MCF 10A (cell line): ENCODE data around the gene CCDC13. TPM values are rescaled to one million over a fixed set of nuclear protein-coding genes. Genes with fewer than 3 reads are reported as not detected.

Experiments used
- BruUV-seq: library from RNA; stranded (reverse); fragments of 400-500 nt; replicated peaks from 2 replicates; lab custom pipeline; 2021; lab: Mats Ljungman, UMichigan
- CTCF ChIA-PET: fragments of 300-600 bp; sonication (Branson Sonifier 250); formaldehyde crosslinking; extraction: SDS; loops from one replicate; lab custom pipeline; 2021; ENCODE audit warnings: antibody characterized with exemption, inconsistent platforms; lab: Yijun Ruan, JAX
- POLR2A ChIA-PET: fragments of 300-600, 350-650 bp; sonication (Branson Sonifier 250); formaldehyde crosslinking; extraction: SDS; loops from one replicate; lab custom pipeline; 2020; ENCODE audit warnings: antibody characterized with exemption, inconsistent platforms; lab: Yijun Ruan, JAX
- DNase-seq: peaks from one replicate; pipeline ENCODE4 v3.0.0-alpha.2; 2018; ENCODE audit not compliant: unreplicated experiment
- H3K27ac Mint-ChIP-seq: one replicate; pipeline ENCODE4 v1.8.0; 2022; ENCODE audit warnings: mild to moderate bottlenecking, low read depth, mixed read lengths; ENCODE audit not compliant: unreplicated experiment
- H3K27me3 Mint-ChIP-seq: one replicate; pipeline ENCODE4 v1.8.0; 2022; ENCODE audit warnings: mixed read lengths; ENCODE audit not compliant: insufficient read depth, unreplicated experiment
- H3K36me3 Mint-ChIP-seq: one replicate; pipeline ENCODE4 v1.8.0; 2022; ENCODE audit warnings: mild to moderate bottlenecking, moderate library complexity, mixed read lengths; ENCODE audit not compliant: insufficient read depth, unreplicated experiment
- H3K4me1 Mint-ChIP-seq: one replicate; pipeline ENCODE4 v1.8.0; 2022; ENCODE audit warnings: mixed read lengths; ENCODE audit not compliant: insufficient read depth, unreplicated experiment
- H3K4me3 Mint-ChIP-seq: one replicate; pipeline ENCODE4 v1.8.0; 2022; ENCODE audit warnings: mild to moderate bottlenecking, moderate library complexity, mixed read lengths; ENCODE audit not compliant: unreplicated experiment
- H3K9me3 Mint-ChIP-seq: one replicate; pipeline ENCODE4 v1.8.0; 2022; ENCODE audit warnings: mixed read lengths; ENCODE audit not compliant: unreplicated experiment
- CTCF ChIP-seq: fragments of 200-600 bp; IDR thresholded peaks from one replicate; pipeline ENCODE4 v1.8.0; 2022; ENCODE audit warnings: antibody characterized with exemption, mild to moderate bottlenecking; ENCODE audit not compliant: unreplicated experiment
- intact Hi-C: fragments of 100-400 bp; cut with micrococcal nuclease; formaldehyde crosslinking; loops from 2 replicates; pipeline ENCODE4 v1.14.1; 2022
- total RNA-seq: library from RNA; stranded (reverse); gene quantifications from 2 replicates; pipeline ENCODE4 v1.2.3, GENCODE V29; 2022

Gene CCDC13
- total RNA-seq, 1 experiment from 2014 or later: 1.1 TPM

GRCh38 chr3:42780398-42780797, 7.3 kb upstream of the CCDC13 start:
- H3K4me1 Mint-ChIP-seq: peaks cover 42% of the 10 kb centered on the region
- H3K4me3 Mint-ChIP-seq: no peak overlapping the region
- DNase-seq: no peak
- ChIA-PET POLR2A (interaction anchor here (0.6 to 3.6 kb wide), 15 partner anchors 11 to 839 kb away, joined by 3 to 51 read pairs (median 5); partner anchors contain the start of gene HIGD1A), CTCF (interaction anchor here (0.7 to 5.8 kb wide), 30 partner anchors 10 to 570 kb away, joined by 3 to 57 read pairs (median 5); partner anchors contain the start of genes CYP8B1, HIGD1A and NKTR)
- no TSS peak for BruUV-seq
- peaks cover 53% of the 10 kb centered on the region for H3K36me3 Mint-ChIP-seq
- H3K27me3 Mint-ChIP-seq: no peaks in the 10 kb centered on the region
- TF ChIP-seq CTCF: no peak
- intact Hi-C loops: loop anchor here (2.0 kb wide), 1 partner anchor 50 kb away; no protein-coding TSS in a partner anchor
- H3K9me3 Mint-ChIP-seq: no peaks in the 10 kb centered on the region
- peak overlapping the region; percentile 97 for H3K27ac Mint-ChIP-seq

GRCh38 chr3:42778644-42779043, 5.6 kb upstream of the CCDC13 start:
- no TSS peak for BruUV-seq
- Mint-ChIP-seq H3K4me3 (peak overlapping the region; percentile 54), H3K27ac (peak overlapping the region; percentile 97), H3K9me3 (no peaks in the 10 kb centered on the region), H3K36me3 (peaks cover 48% of the 10 kb centered on the region), H3K27me3 (no peaks in the 10 kb centered on the region), H3K4me1 (peaks cover 40% of the 10 kb centered on the region)
- DNase-seq: peak; percentile 63
- ChIA-PET POLR2A (interaction anchor here (0.8 to 3.6 kb wide), 17 partner anchors 8 to 197 kb away, joined by 3 to 51 read pairs (median 4); partner anchors contain the start of genes HIGD1A and SEC22C), CTCF (interaction anchor here (0.6 to 5.8 kb wide), 15 partner anchors 9 to 227 kb away, joined by 3 to 57 read pairs (median 6); partner anchors contain the start of genes ACKR2 and HIGD1A)
- intact Hi-C loops: no loop called here
- TF ChIP-seq CTCF: no peak

- Mint-ChIP-seq H3K27ac (no peak overlapping the region), H3K27me3 (no peaks in the 10 kb centered on the region)
- POLR2A ChIA-PET: interaction anchor here (0.7 to 1.4 kb wide), 2 partner anchors 8 to 30 kb away, joined by 3 read pairs; no protein-coding TSS in a partner anchor
Observed at GRCh38 chr3:42773409-42773751, 327 bp upstream of the CCDC13 start.

GRCh38 chr3:42771271-42771670, 1.8 kb downstream of the CCDC13 start:
- Mint-ChIP-seq H3K4me1 (no peaks in the 10 kb centered on the region), H3K9me3 (no peaks in the 10 kb centered on the region), H3K27ac (no peak overlapping the region), H3K36me3 (peaks cover 15% of the 10 kb centered on the region), H3K27me3 (no peaks in the 10 kb centered on the region), H3K4me3 (no peak overlapping the region)
- intact Hi-C loops: no loop called here
- ChIA-PET POLR2A (no interaction called here), CTCF (interaction anchor here (0.6 to 1.9 kb wide), 3 partner anchors 8 to 529 kb away, joined by 3 to 9 read pairs (median 3); no protein-coding TSS in a partner anchor)
- no TSS peak for BruUV-seq
- no peak for TF ChIP-seq CTCF
- peak; percentile 62 for DNase-seq

More at GRCh38 chr3:42773409-42773751, 327 bp upstream of the CCDC13 start:
- no peak overlapping the region for H3K4me3 Mint-ChIP-seq
- CTCF ChIA-PET: no interaction called here
- DNase-seq: no peak
- intact Hi-C loops: no loop called here
- H3K36me3 Mint-ChIP-seq: peaks cover 16% of the 10 kb centered on the region
- no peaks in the 10 kb centered on the region for H3K9me3 Mint-ChIP-seq
- peaks cover 4% of the 10 kb centered on the region for H3K4me1 Mint-ChIP-seq
- no TSS peak for BruUV-seq
- TF ChIP-seq CTCF: no peak
